ENCODE measurements around the gene DET1. TPM values are rescaled to one million over a fixed set of nuclear protein-coding genes. Genes with fewer than 3 reads are reported as not detected.
A peak's percentile ranks its signal among the peaks of the same experiment; 100 is the strongest.

Gene DET1
- total RNA-seq, 1 donor from 2014 or later: 8.8 TPM

- Mint-ChIP-seq H3K36me3 (ENCODE audit: unreplicated experiment) (peaks cover 22% of the 10 kb centered on the region), H3K4me3 (ENCODE audit: unreplicated experiment) (no peak overlapping the region), H3K9me3 (ENCODE audit: unreplicated experiment) (peaks cover 2% of the 10 kb centered on the region), H3K27ac (ENCODE audit: unreplicated experiment) (no peak overlapping the region), H3K27me3 (ENCODE audit: unreplicated experiment) (peaks cover 5% of the 10 kb centered on the region), H3K4me1 (ENCODE audit: low read depth, unreplicated experiment) (peaks cover 13% of the 10 kb centered on the region)
- no peak for TF ChIP-seq CTCF (IDR thresholded peaks at IDR 0.05; ENCODE audit: partially characterized antibody, unreplicated experiment)
- DNase-seq: no peak
Measured at GRCh38 chr15:88509321-88509720, 37.2 kb downstream of the DET1 start.

GRCh38 chr15:88506628-88507027 lies 39.9 kb downstream of the DET1 start:
- H3K36me3 Mint-ChIP-seq (ENCODE audit: unreplicated experiment): peaks cover 22% of the 10 kb centered on the region
- DNase-seq: no peak
- TF ChIP-seq CTCF (IDR thresholded peaks at IDR 0.05; ENCODE audit: partially characterized antibody, unreplicated experiment): no peak
- H3K9me3 Mint-ChIP-seq (ENCODE audit: unreplicated experiment): no peaks in the 10 kb centered on the region
- no peak overlapping the region for H3K27ac Mint-ChIP-seq (ENCODE audit: unreplicated experiment)
- peaks cover 9% of the 10 kb centered on the region for H3K4me1 Mint-ChIP-seq (ENCODE audit: low read depth, unreplicated experiment)
- H3K4me3 Mint-ChIP-seq (ENCODE audit: unreplicated experiment): no peak overlapping the region
- no peaks in the 10 kb centered on the region for H3K27me3 Mint-ChIP-seq (ENCODE audit: unreplicated experiment)

- peaks cover 17% of the 10 kb centered on the region for H3K36me3 Mint-ChIP-seq (ENCODE audit: unreplicated experiment)
- no peak overlapping the region for H3K4me3 Mint-ChIP-seq (ENCODE audit: unreplicated experiment)
Measured at GRCh38 chr15:88505721-88506120, 40.8 kb downstream of the DET1 start.

GRCh38 chr15:88504445-88504844 lies 42.0 kb downstream of the DET1 start:
- DNase-seq: no peak
- TF ChIP-seq CTCF (IDR thresholded peaks at IDR 0.05; ENCODE audit: partially characterized antibody, unreplicated experiment): no peak
- Mint-ChIP-seq H3K9me3 (ENCODE audit: unreplicated experiment) (no peaks in the 10 kb centered on the region), H3K4me1 (ENCODE audit: low read depth, unreplicated experiment) (peaks cover 8% of the 10 kb centered on the region), H3K27ac (ENCODE audit: unreplicated experiment) (no peak overlapping the region), H3K4me3 (ENCODE audit: unreplicated experiment) (no peak overlapping the region), H3K27me3 (ENCODE audit: unreplicated experiment) (no peaks in the 10 kb centered on the region), H3K36me3 (ENCODE audit: unreplicated experiment) (peaks cover 9% of the 10 kb centered on the region)

More at GRCh38 chr15:88505721-88506120, 40.8 kb downstream of the DET1 start:
- TF ChIP-seq CTCF (IDR thresholded peaks at IDR 0.05; ENCODE audit: partially characterized antibody, unreplicated experiment): no peak
- H3K9me3 Mint-ChIP-seq (ENCODE audit: unreplicated experiment): no peaks in the 10 kb centered on the region
- H3K4me1 Mint-ChIP-seq (ENCODE audit: low read depth, unreplicated experiment): peaks cover 6% of the 10 kb centered on the region
- H3K27ac Mint-ChIP-seq (ENCODE audit: unreplicated experiment): no peak overlapping the region
- no peak for DNase-seq
- H3K27me3 Mint-ChIP-seq (ENCODE audit: unreplicated experiment): no peaks in the 10 kb centered on the region

DNA sequence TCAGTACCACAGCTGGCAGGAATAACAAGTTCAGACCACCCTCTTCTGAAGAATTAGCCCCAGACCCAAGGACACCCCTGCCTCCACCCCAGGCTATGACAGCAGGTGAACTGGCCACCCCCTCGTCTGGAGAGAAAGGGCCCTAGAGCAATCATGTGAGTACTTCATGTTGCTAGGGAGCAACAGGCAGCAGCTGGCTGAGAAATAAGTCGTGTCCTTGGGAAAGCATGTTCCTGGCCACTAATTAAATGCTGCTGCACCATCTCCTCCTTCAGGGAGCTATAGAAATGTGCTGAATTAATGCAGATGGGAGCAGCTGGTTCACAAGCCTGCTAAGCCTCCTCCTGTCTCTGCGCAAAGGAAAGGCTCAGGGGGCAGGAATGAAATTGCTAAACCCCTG lies 47.5 kb downstream of the DET1 start:
- Mint-ChIP-seq H3K36me3 (ENCODE audit: unreplicated experiment) (peaks cover 5% of the 10 kb centered on the region), H3K27ac (ENCODE audit: unreplicated experiment) (peak overlapping the region; percentile 57), H3K27me3 (ENCODE audit: unreplicated experiment) (peaks cover 20% of the 10 kb centered on the region), H3K4me3 (ENCODE audit: unreplicated experiment) (peak overlapping the region; percentile 36), H3K9me3 (ENCODE audit: unreplicated experiment) (peaks cover 9% of the 10 kb centered on the region), H3K4me1 (ENCODE audit: low read depth, unreplicated experiment) (peaks cover 37% of the 10 kb centered on the region)
- DNase-seq: peak; percentile 50
- no peak for TF ChIP-seq CTCF (IDR thresholded peaks at IDR 0.05; ENCODE audit: partially characterized antibody, unreplicated experiment)

All from glutamatergic neuron (in vitro differentiated cells).